Activated CD8-positive, alpha-beta memory T cell treated with anti-CD3 and anti-CD28 coated beads for 1 hour (primary cell): ENCODE results near the gene NOS3.

Experiments used
- DNase-seq, 2 donors: peaks; one replicate each; pipeline ENCODE4 v3.0.0-alpha.2; 2020; ENCODE audit warnings: low read depth in 1 of 2; ENCODE audit errors: extremely low read depth in 1 of 2

Gene NOS3

GRCh38 chr7:150951521-150951920 lies 39.3 kb upstream of the NOS3 start:
- no peak for DNase-seq

GRCh38 chr7:150952331-150953050 lies 38.3 kb upstream of the NOS3 start:
- DNase-seq, result no peak

DNA sequence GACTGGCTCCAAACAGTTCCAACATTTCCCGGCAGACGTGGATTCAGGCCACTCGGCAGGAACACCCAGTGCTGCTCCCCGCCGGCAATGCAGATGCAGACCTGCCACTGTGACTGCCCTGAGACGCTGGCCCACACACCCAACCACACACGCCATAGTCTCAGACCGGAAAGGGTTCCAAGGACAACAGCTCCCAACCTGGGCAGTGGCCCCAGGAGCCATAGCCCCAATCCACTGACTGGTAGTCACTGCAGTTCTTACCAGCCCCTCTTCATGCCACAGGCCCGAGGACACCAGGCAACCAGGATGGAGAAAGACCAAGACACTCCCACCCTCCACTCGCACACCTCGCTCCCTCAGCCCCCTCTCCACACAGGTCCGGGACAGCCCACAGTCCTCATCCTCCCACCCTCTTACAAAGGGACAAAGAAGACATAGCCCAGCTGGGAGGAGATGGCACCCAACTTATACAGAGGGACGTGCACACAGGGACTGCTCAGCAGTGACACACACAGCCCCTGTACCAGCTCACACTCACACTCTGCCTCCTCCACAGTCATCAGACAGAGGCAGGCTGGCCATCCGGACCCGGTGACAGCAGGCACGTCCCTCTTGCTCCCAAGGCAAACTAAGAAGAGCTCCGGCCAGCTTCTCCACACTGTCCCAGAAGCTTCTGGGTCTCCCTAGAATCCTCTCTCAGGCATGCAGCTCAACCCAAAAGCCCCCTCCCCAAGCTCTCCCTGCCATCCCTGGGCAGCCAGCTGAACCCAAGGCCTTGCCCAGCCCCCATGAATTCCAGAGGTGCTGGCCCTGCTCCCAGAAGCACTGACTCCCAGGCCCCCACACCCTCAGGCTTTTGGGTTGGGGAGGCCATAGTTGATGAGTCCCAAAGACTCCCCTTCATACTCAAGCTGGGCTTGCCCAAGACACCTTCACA lies 37.5 kb upstream of the NOS3 start:
- DNase-seq, result no peak

DNA sequence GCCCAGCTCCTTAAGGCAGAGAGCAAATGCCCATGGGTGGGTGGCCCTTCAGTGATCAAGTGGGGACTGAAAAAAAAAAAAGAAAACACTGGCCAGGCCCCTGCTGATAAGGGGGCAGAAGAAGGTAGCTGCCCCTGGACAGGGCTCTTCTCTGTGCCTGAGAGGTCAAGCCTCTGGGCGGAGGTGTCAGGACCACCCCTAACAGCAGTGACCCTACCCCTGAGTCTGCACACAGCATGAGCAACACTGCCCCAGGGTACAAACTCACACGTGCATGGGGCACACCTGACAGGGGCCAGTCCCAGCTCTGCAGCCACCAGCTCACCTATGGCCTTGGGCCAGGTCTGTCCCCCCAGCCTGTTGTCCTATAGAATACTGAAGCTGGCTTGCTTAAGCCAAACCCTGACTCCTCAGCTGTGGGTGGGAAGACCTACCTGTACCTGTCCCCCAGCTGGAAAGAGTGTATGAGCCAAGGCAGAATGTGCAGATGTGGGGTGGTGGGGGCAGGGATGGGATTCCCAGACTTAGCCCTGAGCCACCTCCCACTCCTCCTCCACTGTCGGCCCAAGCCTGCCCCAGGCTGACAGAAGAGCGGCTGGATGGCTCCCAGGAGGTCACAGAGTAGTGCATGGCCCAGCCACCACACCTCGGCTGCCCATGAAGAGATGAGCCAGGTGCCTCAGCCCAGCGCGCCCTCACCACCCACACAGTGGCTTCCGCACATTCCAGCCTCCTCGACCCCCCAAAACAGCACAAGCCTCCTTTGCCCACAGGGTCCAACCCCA lies 36.4 kb upstream of the NOS3 start:
- DNase-seq, result no peak

DNA sequence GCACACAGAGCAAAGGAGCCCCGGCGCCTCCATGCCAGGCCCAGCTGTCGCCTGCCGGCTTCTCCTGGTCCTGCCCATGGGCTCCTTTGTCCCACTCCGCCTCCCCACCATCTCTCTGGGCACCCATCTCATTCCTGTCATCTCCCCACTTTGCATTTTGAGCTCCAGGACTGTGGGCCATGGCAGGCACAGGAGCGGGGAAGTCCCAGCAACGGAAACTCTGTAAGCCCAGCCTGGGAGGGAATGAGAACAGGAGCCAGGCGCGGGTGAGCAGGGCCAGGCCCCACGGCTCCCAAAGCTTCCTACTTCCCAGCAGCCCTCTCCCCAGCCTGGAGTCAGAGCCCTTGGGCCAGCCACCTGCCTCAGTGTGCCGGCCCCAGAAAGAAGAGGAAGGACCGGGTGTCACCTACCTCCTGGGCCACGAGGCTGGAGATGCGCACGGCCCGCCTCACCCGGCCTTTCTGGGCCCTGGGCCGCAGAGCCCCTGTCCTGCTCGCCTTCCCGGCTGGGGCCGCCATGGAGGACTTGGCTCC lies 35.8 kb upstream of the NOS3 start:
- no peak for DNase-seq

GRCh38 chr7:150955519-150956394 lies 35.1 kb upstream of the NOS3 start:
- DNase-seq, result no peak

DNA sequence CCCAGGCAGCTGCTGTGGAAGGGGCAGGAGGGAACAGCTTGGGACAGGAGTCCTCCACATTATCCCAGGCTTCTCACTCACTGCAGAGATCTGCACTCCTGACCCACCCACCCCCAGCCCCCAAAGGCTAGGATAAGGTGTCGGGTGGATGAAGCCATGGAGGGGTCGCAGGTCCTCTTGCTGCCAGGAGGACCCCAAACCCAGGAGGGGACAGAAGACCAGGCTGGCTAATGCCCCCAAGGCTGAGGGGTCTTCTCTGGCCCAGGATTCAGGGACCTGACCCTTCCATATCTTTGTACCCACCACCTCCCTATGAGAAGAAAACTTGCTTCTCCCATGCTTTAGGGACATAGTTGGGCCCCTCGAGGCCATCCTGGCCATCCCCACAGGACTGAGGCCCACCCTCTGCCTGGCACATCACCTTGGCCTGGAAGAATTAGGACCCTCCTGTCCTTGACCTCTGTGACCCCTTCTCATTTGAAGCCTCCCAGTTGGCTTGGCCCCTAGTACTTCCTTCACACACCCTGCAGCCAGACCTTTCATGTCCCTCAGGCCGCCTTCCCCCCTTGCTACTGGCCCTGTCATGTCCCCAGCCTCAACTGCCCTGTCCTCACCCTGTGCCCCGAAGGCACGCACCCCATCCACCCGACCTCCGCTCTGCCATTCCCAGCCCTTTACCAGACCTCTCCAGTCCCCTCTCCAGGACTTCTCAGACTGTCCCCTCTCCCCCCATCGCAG lies 34.3 kb upstream of the NOS3 start:
- DNase-seq, result no peak

DNA sequence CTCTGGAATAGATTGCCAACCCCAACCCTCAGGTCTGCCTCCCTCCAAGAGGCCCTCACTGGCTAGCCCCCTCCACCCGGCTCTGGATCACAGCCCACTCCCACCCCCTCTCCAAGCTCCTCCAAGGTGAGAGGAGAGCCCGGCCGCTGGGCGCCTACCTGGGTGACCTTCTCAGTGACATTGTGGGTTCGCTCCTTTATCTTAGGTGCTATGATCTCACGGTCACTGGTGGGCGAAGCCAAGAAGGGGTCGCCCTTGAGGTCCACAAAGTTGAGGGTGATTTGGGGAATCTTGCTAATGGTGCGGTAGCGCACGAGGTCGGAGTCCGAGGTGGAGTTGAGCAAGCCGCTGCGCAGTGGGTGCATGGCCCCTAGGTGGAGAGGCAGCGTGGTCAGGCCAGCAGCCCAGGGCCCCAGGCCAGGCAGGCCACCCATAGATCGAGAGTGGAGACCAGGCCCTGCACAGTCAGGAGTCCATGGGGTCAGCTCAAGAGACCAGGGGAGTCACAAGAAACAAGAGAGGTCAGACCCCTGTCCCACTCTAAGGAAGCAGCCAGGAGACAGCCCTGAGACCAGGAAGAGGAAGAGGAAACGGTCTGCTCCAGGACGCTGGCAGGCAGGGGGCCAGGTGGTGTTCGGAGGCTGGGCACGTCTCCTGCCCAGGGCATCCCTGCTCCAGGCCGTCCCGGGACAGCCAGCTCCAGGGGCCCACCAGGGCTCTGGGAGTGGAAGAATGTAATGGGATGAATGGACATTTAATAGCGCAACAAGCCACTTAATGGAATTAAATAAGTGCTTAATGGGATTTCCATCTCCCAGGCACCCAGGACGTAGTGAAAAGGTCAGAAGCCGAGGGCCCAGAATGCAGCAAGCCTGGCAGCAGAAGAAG lies 33.4 kb upstream of the NOS3 start:
- no peak for DNase-seq

DNA sequence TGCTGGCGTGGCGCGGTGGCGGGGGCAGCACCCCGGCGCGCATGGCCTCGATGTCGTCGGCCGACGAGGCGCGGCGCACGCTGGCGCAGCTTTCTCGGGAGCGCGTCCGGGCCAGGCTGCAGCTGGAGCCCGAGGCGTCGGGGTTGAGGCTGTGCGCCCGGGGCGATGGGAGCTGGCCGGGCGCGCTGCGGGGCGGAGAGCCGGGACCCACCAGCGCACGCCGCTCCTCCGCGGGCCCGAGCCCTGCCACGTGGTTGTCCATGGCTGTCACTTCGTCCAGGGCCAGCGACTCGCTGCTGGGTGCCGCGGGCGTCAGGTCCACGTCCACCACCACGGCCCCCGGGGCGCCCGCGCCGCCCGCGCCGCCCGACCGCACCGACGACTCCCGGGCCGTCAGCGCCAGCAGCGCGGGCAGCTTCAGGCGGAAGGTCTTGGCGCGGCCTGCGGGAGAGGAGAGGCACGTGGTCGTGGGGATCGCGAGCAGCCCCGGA lies 32.7 kb upstream of the NOS3 start:
- DNase-seq, result no peak

DNA sequence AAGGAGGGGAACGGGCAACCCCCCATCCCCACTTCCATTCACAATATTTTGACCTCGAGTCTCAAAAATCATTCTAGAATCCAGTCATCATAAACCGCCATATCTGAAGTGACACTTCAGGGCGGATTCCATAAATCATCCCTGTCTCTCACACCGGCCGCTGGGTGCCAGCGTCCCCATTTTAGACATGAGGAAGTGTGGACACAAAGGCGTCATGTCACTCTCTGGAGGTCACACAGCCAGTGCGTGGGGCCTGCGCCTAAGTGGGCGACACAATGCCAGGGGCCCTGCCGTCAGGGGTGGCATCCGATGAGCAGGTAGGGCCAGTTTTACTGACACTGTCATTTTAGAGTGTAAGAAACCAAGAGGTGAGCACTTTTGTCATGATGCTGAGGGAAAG lies 32.2 kb upstream of the NOS3 start:
- no peak for DNase-seq

DNA sequence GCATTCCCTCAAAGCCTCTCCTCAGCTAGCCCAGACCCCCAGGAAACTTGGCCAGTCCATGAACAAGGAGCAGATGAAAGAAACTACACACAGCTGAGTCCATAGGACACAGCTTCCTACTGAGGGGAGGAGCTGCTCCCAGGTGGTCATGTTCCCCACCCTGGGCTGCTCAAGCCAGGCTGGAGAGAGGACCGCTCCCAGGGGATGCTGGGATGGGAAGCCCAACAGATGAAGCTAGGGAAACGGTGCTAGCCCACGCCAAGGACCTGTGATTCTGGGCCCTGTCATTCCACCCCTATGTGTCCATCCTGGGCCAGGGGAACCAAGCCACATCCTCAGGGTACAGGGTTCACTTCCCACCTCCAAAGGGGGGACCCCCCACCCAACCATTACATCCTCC lies 31.7 kb upstream of the NOS3 start:
- no peak for DNase-seq

DNA sequence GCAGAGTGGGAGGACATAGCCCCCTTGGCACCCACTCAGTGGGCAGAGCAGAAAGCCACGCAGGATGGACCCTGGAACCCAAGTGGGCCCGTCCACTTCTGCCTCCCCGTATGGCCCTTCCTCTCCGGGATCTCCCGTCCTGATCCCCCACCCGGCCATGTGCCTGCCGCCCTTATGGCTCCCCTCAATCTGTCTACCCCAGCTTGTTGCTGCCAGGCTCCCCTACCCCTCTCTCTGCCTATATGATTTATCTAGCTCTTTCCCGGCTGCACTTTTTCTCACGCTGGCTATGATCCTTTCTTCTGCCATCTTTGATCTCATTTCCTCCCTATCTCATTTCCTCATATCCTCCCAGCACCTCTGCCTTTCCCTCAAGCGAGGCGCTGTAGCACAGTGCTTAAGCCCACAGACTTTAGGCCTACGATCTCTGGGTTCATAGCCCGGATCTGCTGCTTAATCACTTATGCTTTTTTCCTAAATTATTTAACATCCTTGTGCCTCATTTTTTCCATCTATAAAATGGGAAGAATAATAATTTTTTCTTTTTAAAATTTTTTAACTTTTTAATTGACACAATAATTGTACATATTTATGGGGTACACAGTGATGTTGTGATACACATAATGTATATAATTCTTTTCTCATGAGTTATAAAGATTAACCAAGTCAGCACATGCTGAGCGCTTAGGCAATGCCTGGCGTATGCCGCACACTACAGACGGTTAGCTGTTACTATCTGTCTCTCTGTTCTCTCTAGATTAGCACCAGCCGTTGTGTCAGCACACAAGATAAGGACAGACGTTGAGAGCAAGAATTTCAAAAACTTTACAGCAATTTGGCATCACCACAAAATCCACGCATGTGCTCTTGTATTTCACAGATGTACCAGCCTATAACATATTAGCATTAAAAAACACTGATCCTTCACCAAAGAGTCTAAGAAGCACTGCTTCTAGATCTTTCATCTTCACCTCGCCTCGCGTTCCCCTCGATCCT lies 30.8 kb upstream of the NOS3 start:
- DNase-seq, result no peak

DNA sequence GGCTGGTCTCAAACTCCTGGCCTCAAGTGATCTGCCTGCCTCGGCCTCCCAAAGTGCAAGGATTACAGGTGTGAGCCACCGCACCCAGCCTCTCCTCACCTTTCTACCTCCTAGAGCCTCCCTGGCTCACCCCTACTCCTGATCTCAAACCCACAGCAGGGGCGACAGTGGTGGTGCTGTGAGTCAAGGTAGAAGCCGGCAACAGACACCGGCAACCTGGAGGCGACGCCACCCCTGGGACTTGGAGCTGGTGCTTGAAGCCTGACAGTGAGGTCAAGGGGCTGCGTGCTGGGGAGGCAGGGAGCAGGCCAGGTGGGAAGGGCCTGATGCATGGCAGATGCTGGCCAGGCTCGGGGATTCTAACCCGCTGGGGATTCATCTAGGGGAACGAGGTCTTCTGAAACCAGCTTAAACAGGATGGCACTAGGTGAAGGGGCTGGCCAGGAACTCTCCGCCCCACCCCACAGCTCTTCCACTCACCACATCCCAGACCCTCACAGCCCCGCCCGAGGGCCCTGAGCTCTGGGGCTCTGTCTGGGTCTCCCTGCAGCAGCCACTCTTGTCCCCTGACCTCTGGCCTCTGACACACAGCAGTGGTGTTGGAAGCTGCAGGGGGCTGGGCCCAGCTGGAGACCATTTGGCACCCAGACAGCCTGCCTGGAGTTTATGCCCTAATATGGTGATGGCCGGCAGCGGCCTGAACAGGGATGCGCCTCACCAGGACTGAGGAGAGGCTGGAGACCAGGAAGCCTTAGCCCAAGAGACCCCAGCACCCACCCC lies 29.1 kb upstream of the NOS3 start:
- DNase-seq, result no peak

DNA sequence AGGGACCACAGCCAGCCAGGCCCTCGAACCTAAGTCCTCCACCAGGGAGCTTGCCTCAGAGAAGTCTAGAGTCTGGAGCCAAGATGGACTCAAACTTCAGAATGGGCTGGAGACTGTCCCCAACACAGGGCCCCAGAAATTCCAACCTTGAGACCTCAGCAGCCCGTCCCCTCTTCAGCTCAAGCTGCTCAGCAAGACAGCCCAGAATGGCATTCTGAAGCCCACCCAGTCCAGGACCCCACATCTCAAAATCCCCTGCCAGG lies 28.6 kb upstream of the NOS3 start:
- DNase-seq, result no peak

GRCh38 chr7:150962553-150963399 lies 28.0 kb upstream of the NOS3 start:
- DNase-seq, result peak; percentile 19 to 41
